ENCODE results near the gene TEKT1. TPM values are rescaled to one million over a fixed set of nuclear protein-coding genes. Genes with fewer than 3 reads are reported as not detected.

Gene TEKT1
- total RNA-seq, 1 donor from 2014 or later: 9.7 TPM

DNA sequence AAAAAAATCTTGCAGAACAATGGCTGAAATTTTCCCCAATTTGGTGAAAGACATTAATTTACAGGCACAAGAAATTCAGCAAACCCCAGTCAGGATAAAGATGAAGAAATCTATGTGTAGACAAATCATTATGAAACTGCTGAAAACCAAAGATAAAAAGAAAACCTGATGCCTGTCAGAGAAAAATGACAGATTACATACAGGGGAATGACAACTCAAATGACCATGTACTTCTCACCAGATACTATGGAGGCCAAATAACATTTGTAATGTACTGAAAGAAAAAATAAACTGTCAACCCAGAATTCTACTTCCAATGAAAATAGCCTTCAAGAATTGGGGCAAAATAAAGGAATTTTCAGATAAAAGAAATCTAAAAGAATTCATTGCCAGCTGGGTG is 82.9 kb downstream of the TEKT1 start:
- DNase-seq: no peak
- H3K9me3 ChIP-seq: no peaks in the 10 kb centered on the region
- no peak for TF ChIP-seq CTCF (IDR thresholded peaks at IDR 0.05)
- intact Hi-C loops (cut with DNase I): no loop called here
- H3K4me3 ChIP-seq: no peak overlapping the region
- no peak for ATAC-seq
- no peaks in the 10 kb centered on the region for H3K27me3 ChIP-seq (ENCODE audit: low read depth)
- H3K4me1 ChIP-seq: peaks cover 20% of the 10 kb centered on the region
- H3K27ac ChIP-seq: no peak overlapping the region
- no peaks in the 10 kb centered on the region for H3K36me3 ChIP-seq

Other genes with a start within 250 kb of the TEKT1 start
- gene KIAA0753, start 191.0 kb downstream of the TEKT1 start, total RNA-seq: 20.0 TPM
- gene TXNDC17, start 190.7 kb downstream of the TEKT1 start, total RNA-seq: 50.4 TPM
- 17.4 TPM for gene MED31, start 180.1 kb downstream of the TEKT1 start, total RNA-seq
- gene C17orf100, start 180.0 kb downstream of the TEKT1 start, total RNA-seq: 1.9 TPM
- not detected for gene SLC13A5, start 118.4 kb downstream of the TEKT1 start, total RNA-seq
- gene XAF1, start 75.7 kb downstream of the TEKT1 start, total RNA-seq: 129 TPM
- not detected for gene FBXO39, start 55.5 kb downstream of the TEKT1 start, total RNA-seq
- 0.86 TPM for gene ALOX12, start 164.3 kb upstream of the TEKT1 start, total RNA-seq
- 300 TPM for gene RNASEK, start 180.9 kb upstream of the TEKT1 start, total RNA-seq
- 13.4 TPM for gene BCL6B, start 191.3 kb upstream of the TEKT1 start, total RNA-seq
- gene SLC16A13, start 204.3 kb upstream of the TEKT1 start, total RNA-seq: 9.9 TPM
- 7.7 TPM for gene SLC16A11, start 212.4 kb upstream of the TEKT1 start, total RNA-seq
- gene CLEC10A, start 248.5 kb upstream of the TEKT1 start, total RNA-seq: 7.7 TPM